M059J (cell line): ENCODE results near the gene FAM25G. TPM values are rescaled to one million over a fixed set of nuclear protein-coding genes. Genes with fewer than 3 reads are reported as not detected.
"Not testable (repeated sequence)": the region's sequence is repeated elsewhere in the genome, so short reads cannot be mapped to it uniquely, and the experiment has no call there.

Experiments
- DNase-seq: peaks from one replicate; pipeline ENCODE4 v3.0.0-alpha.2; 2012; ENCODE audit warnings: low read depth
- total RNA-seq: library from RNA; depleted of rRNA; stranded (reverse); fragments of >200 nt; shearing (Covaris generic); gene quantifications from 2 replicates; pipeline ENCODE4 v1.2.3, GENCODE V29; 2014; rRNA removed

The FAM25G gene
- total RNA-seq: not detected in 2 replicates

- not testable (repeated sequence) for DNase-seq
Observed at GRCh38 chr10:47491600-47491999, at the start of gene FAM25G. TSS of gene FAM25G (minus strand) at chr10:47491700. CDS start at chr10:47491674, 26 bp downstream.

- DNase-seq: not testable (repeated sequence)
Observed at GRCh38 chr10:47536430-47536829, 44.9 kb upstream of the FAM25G start.

- DNase-seq: not testable (repeated sequence)
Observed at GRCh38 chr10:47523475-47523874, 32.0 kb upstream of the FAM25G start, which contains the start of gene AGAP9. TSS of gene AGAP9 (minus strand) at chr10:47523638. CDS start at chr10:47523526, 112 bp downstream.

- DNase-seq: not testable (repeated sequence)
Observed at GRCh38 chr10:47502313-47502712, 10.8 kb upstream of the FAM25G start.

GRCh38 chr10:47494226-47494625 is 2.7 kb upstream of the FAM25G start:
- DNase-seq: not testable (repeated sequence)

GRCh38 chr10:47489630-47490029 is 1.9 kb downstream of the FAM25G start:
- not testable (repeated sequence) for DNase-seq

GRCh38 chr10:47485943-47486342 is 5.6 kb downstream of the FAM25G start:
- DNase-seq: peak; percentile 73

GRCh38 chr10:47484786-47485185 is 6.7 kb downstream of the FAM25G start:
- DNase-seq: not testable (repeated sequence)

GRCh38 chr10:47483923-47484322 is 7.6 kb downstream of the FAM25G start, which contains the start of gene ANXA8:
TSS of gene ANXA8 (minus strand) at chr10:47484115. CDS start at chr10:47483933, 182 bp downstream.
- DNase-seq: not testable (repeated sequence)

GRCh38 chr10:47482367-47482766 is 9.1 kb downstream of the FAM25G start:
- not testable (repeated sequence) for DNase-seq

GRCh38 chr10:47481768-47482181 is 9.7 kb downstream of the FAM25G start:
- peak; percentile 27 for DNase-seq

- DNase-seq: peak; percentile 83
Observed at GRCh38 chr10:47481182-47481766, 10.2 kb downstream of the FAM25G start.

- not testable (repeated sequence) for DNase-seq
Observed at GRCh38 chr10:47480133-47480532, 11.4 kb downstream of the FAM25G start.

- not testable (repeated sequence) for DNase-seq
Observed at GRCh38 chr10:47478114-47478513, 13.4 kb downstream of the FAM25G start.

- not testable (repeated sequence) for DNase-seq
Observed at GRCh38 chr10:47477078-47477477, 14.4 kb downstream of the FAM25G start.

GRCh38 chr10:47475101-47475500 is 16.4 kb downstream of the FAM25G start:
- not testable (repeated sequence) for DNase-seq

- not testable (repeated sequence) for DNase-seq
Observed at GRCh38 chr10:47473516-47473915, 18.0 kb downstream of the FAM25G start.

GRCh38 chr10:47472647-47473046 is 18.9 kb downstream of the FAM25G start:
- not testable (repeated sequence) for DNase-seq

- not testable (repeated sequence) for DNase-seq
Observed at GRCh38 chr10:47472072-47472471, 19.4 kb downstream of the FAM25G start.

- DNase-seq: not testable (repeated sequence)
Observed at GRCh38 chr10:47468731-47469528, 22.6 kb downstream of the FAM25G start.

- not testable (repeated sequence) for DNase-seq
Observed at GRCh38 chr10:47467957-47468356, 23.5 kb downstream of the FAM25G start.

- DNase-seq: not testable (repeated sequence)
Observed at GRCh38 chr10:47467458-47467857, 24.0 kb downstream of the FAM25G start.
